Gastrocnemius medialis (tissue), 4 donors: ENCODE results near the gene DYNLT2. TPM values are rescaled to one million over a fixed set of nuclear protein-coding genes. Genes with fewer than 3 reads are reported as not detected.

Source experiments
- ATAC-seq, 2 donors: fragments of 150-250 bp; one replicate each; pipeline ENCODE4 v1.9.1; 2016
- DNase-seq, 2 donors: peaks; one replicate each; pipeline ENCODE4 v3.0.0-alpha.2; 2019
- H3K27ac ChIP-seq, 4 donors: fragments of 200-600 bp; sonication (generic); 1 replicate in 1 of 4; 2 replicates in 3 of 4; pipeline ENCODE4 v1.5.1; 2016 to 2018; ENCODE audit warnings: mild to moderate bottlenecking in 2 of 4, moderate library complexity in 1 of 4
- H3K27me3 ChIP-seq, 3 donors: fragments of 200-600 bp; sonication (generic) in 2 of 3; 1 replicate in 1 of 3; 2 replicates in 2 of 3; pipeline versions ENCODE4 v1.5.1 to v1.6.0; 2016 to 2019; ENCODE audit warnings: mild to moderate bottlenecking in 1 of 3, moderate library complexity in 1 of 3
- H3K36me3 ChIP-seq, 2 donors: fragments of 200-600 bp; sonication (generic) in 1 of 2; one replicate each; pipeline ENCODE4 v1.5.1; 2017 to 2018
- H3K4me1 ChIP-seq, 2 donors: fragments of 200-600 bp; sonication (generic) in 1 of 2; one replicate each; pipeline ENCODE4 v1.5.1; 2016 to 2017; ENCODE audit warnings: mild to moderate bottlenecking in 2 of 2
- H3K4me3 ChIP-seq, 4 donors: fragments of 200-600 bp; sonication (generic) in 3 of 4; 1 replicate in 1 of 4; 2 replicates in 3 of 4; pipeline ENCODE4 v1.5.1; 2016 to 2019; ENCODE audit warnings: mild to moderate bottlenecking in 2 of 4
- H3K9me3 ChIP-seq, 3 donors: fragments of 200-600 bp; sonication (generic) in 2 of 3; 1 replicate in 1 of 3; 2 replicates in 2 of 3; pipeline ENCODE4 v1.5.1; 2016 to 2019
- POLR2A ChIP-seq, 2 donors: fragments of 450-650 bp; IDR thresholded peaks; one replicate each; pipeline ENCODE4 v1.6.1; 2017; ENCODE audit warnings: antibody characterized with exemption in 2 of 2, mild to moderate bottlenecking in 2 of 2, moderate library complexity in 2 of 2
- in situ Hi-C, 4 donors: fragments of 200-750 bp; cut with MboI; loops; one replicate each; pipeline versions ENCODE4 v1.15.0 to v1.8.0; 2017; ENCODE audit warnings: low sequenced_read_pairs in 4 of 4
- intact Hi-C: fragments of 100-400 bp; cut with DNase I; formaldehyde crosslinking; loops from one replicate; pipeline ENCODE4 v1.15.1; 2023; ENCODE audit warnings: low total_unique reads
- total RNA-seq, 4 donors: library from RNA; depleted of rRNA; stranded (reverse); fragments of >200 nt; gene quantifications; one replicate each; pipeline versions ENCODE4 v1.1.0 to v1.2.3, GENCODE V29; 2016
- TF ChIP-seq, protein P1 (sequence below), 5 experiments: fragments of 450-650 bp in 3 of 5; fragments of 200-600 bp in 2 of 5; sonication (generic) in 2 of 5; IDR thresholded peaks in 4 of 5; conservative IDR thresholded peaks in 1 of 5; 1 replicate in 4 of 5; 2 replicates in 1 of 5; pipeline ENCODE4 v1.5.1; 2016 to 2019; ENCODE audit warnings: antibody characterized with exemption in 5 of 5, mild to moderate bottlenecking in 3 of 5, moderate library complexity in 3 of 5

The DYNLT2 gene
- total RNA-seq, 4 donors from 2014 or later: 0.23 to 1.1 (median 0.46) TPM

DNA sequence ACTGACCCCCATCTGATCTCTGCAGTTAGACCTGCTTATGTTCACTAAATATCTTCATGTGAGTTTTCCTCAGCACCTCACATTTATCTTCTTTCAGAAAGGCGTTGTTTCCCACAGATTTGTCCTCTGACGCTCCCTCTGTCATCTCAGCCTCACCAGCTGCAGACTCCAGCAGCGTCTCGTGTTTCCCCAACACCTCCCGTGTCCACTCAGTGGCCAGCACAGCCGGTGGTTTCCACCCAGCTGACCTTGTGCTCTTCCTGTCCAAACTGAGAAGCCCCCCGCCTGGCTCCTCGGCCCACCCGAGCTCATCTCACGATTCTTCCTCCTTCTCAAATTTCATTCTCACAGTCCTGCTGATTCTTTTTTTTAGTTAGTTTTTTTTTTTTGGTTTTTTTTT is 12.5 kb upstream of the DYNLT2 start:
- H3K27me3 ChIP-seq: no peaks in the 10 kb centered on the region
- in situ Hi-C loops: no loop called here
- intact Hi-C loops: no loop called here
- no peak overlapping the region for H3K4me3 ChIP-seq
- no peak for DNase-seq
- no peak overlapping the region for H3K27ac ChIP-seq
- no peak for ATAC-seq
- no peaks in the 10 kb centered on the region for H3K9me3 ChIP-seq
- peaks cover 0 to 6% of the 10 kb centered on the region in 2 donors for H3K4me1 ChIP-seq
- H3K36me3 ChIP-seq: peaks cover 0 to 74% of the 10 kb centered on the region in 2 donors
- no peak for TF ChIP-seq POLR2A (IDR thresholded peaks at IDR 0.05)
- TF ChIP-seq, protein P1, sequence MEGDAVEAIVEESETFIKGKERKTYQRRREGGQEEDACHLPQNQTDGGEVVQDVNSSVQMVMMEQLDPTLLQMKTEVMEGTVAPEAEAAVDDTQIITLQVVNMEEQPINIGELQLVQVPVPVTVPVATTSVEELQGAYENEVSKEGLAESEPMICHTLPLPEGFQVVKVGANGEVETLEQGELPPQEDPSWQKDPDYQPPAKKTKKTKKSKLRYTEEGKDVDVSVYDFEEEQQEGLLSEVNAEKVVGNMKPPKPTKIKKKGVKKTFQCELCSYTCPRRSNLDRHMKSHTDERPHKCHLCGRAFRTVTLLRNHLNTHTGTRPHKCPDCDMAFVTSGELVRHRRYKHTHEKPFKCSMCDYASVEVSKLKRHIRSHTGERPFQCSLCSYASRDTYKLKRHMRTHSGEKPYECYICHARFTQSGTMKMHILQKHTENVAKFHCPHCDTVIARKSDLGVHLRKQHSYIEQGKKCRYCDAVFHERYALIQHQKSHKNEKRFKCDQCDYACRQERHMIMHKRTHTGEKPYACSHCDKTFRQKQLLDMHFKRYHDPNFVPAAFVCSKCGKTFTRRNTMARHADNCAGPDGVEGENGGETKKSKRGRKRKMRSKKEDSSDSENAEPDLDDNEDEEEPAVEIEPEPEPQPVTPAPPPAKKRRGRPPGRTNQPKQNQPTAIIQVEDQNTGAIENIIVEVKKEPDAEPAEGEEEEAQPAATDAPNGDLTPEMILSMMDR (IDR thresholded peaks at IDR 0.05 in 4 of 5, conservative IDR thresholded peaks at IDR 0.05 in 1 of 5): no peak

DNA sequence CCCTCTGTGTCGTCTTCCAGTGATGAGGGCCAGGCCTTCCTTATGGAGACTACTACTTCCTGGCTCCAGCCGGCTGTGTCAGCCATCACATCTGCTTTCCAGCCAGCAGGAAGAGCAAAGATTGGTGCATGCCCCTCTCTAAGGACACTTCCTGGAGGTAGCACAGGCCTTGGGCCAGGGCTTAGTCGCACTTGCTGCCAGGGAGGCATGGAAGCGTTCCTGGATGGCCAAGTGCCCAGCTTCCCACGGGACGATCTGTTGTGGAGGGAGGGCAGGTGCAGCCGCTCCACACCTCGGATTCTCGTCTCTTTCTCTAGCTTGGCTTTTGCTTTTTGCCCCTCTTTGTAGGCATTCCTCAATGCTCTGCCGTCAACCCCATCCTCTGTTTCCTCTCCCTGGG is 11.9 kb upstream of the DYNLT2 start:
- intact Hi-C loops: no loop called here
- Histone ChIP-seq H3K27me3 (no peaks in the 10 kb centered on the region), H3K9me3 (no peaks in the 10 kb centered on the region), H3K36me3 (peaks cover 0 to 74% of the 10 kb centered on the region in 2 donors), H3K4me1 (peaks cover 0 to 6% of the 10 kb centered on the region in 2 donors), H3K4me3 (no peak overlapping the region), H3K27ac (no peak overlapping the region)
- no peak for TF ChIP-seq POLR2A (IDR thresholded peaks at IDR 0.05)
- TF ChIP-seq, protein P1 (IDR thresholded peaks at IDR 0.05 in 4 of 5, conservative IDR thresholded peaks at IDR 0.05 in 1 of 5): no peak
- DNase-seq (peak; percentile 24 to 53), ATAC-seq (peak in 1 of 2 donors; percentile 66)
- in situ Hi-C loops: no loop called here

DNA sequence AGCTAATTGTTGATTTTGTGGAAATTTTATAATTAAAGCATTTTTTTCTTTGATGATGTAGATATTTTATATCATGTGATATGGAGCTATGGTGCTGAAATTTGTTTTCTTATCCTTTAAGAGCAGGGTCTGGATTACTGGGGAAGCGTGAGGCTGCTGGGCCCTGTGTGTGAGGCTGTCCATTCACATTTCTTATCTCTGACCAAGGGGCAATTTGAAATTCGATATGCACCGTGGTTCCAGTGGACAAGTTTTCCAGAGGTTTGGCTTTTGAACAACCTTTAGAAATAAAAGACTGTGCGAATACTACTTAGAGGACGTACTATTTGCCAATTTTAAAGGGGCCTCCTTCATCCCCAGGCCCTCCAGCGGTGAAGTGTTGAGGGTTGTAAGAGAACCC is 3.8 kb upstream of the DYNLT2 start:
- ATAC-seq (no peak), DNase-seq (no peak)
- no peak overlapping the region for H3K27ac ChIP-seq
- H3K4me3 ChIP-seq: no peak overlapping the region
- intact Hi-C loops (no loop called here), in situ Hi-C loops (loop anchor here in 3 of 4 donors (10.0 kb wide), 1 partner anchor 800 kb away; the partner anchor contains the start of genes PSMB1 (in 3 of the 3) and TBP (in 3 of the 3))
- TF ChIP-seq, protein P1 (IDR thresholded peaks at IDR 0.05 in 4 of 5, conservative IDR thresholded peaks at IDR 0.05 in 1 of 5): no peak
- no peak for TF ChIP-seq POLR2A (IDR thresholded peaks at IDR 0.05)
- H3K36me3 ChIP-seq: peaks cover 0 to 33% of the 10 kb centered on the region in 2 donors
- no peaks in the 10 kb centered on the region for H3K9me3 ChIP-seq
- H3K27me3 ChIP-seq: no peaks in the 10 kb centered on the region
- H3K4me1 ChIP-seq: peaks cover 15 to 18% of the 10 kb centered on the region in 2 donors

DNA sequence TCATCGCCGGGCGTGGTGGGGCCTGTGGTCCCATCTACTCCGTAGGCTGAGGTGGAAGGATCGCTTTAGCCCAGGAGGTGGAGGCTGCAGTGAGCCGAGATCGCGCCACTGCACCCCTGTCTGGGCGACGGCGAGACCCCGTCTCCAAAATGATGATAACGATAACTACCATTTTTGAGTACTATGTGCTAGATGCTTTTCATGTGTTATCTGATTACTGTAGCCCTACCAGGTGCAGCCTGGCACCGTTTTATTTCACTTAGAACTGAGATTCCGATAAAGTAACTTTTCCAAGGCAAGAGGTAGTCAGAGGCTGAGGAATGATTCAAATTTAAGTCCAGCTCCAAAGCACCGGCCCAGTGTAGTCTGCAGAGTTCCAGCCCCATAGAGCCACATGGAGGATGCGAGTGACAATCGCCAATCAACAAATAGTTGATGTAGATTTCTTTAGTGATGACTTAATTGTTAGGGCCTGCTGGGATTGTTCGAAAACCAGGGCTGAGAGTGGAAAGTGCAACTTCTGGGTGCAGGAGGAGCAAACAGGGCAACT is 777 bp upstream of the DYNLT2 start:
- no peak for ATAC-seq
- Histone ChIP-seq H3K27me3 (no peaks in the 10 kb centered on the region), H3K9me3 (no peaks in the 10 kb centered on the region), H3K4me1 (peaks cover 20% of the 10 kb centered on the region in 2 donors), H3K4me3 (peak overlapping the region; percentile 64 to 81 (median 70)), H3K36me3 (peaks cover 0 to 4% of the 10 kb centered on the region in 2 donors), H3K27ac (peak overlapping the region; percentile 91 to 94 (median 92))
- TF ChIP-seq POLR2A (IDR thresholded peaks at IDR 0.05): no peak
- TF ChIP-seq, protein P1 (IDR thresholded peaks at IDR 0.05 in 4 of 5, conservative IDR thresholded peaks at IDR 0.05 in 1 of 5): no peak
- no peak for DNase-seq
- intact Hi-C loops (no loop called here), in situ Hi-C loops (loop anchor here in 3 of 4 donors (10.0 kb wide), 1 partner anchor 803 kb away; the partner anchor contains the start of genes PSMB1 (in 3 of the 3) and TBP (in 3 of the 3))
